Renal pelvis (tissue), 4 donors: Measurements from ENCODE around the gene NISCH. TPM values are rescaled to one million over a fixed set of nuclear protein-coding genes. Genes with fewer than 3 reads are reported as not detected.

Source experiments
- DNase-seq: peaks from one replicate; pipeline ENCODE4 v3.0.0-alpha.2; 2013
- polyA plus RNA-seq, 3 donors: library from polyadenylated mRNA; unstranded; fragments of 120-200 nt; gene quantifications; one replicate each; pipeline ENCODE4 v1.2.1, GENCODE V29; 2013; ENCODE audit not compliant: insufficient read length in 3 of 3

Gene NISCH
- polyA plus RNA-seq, 3 donors: 112 to 148 (median 133) TPM

DNA sequence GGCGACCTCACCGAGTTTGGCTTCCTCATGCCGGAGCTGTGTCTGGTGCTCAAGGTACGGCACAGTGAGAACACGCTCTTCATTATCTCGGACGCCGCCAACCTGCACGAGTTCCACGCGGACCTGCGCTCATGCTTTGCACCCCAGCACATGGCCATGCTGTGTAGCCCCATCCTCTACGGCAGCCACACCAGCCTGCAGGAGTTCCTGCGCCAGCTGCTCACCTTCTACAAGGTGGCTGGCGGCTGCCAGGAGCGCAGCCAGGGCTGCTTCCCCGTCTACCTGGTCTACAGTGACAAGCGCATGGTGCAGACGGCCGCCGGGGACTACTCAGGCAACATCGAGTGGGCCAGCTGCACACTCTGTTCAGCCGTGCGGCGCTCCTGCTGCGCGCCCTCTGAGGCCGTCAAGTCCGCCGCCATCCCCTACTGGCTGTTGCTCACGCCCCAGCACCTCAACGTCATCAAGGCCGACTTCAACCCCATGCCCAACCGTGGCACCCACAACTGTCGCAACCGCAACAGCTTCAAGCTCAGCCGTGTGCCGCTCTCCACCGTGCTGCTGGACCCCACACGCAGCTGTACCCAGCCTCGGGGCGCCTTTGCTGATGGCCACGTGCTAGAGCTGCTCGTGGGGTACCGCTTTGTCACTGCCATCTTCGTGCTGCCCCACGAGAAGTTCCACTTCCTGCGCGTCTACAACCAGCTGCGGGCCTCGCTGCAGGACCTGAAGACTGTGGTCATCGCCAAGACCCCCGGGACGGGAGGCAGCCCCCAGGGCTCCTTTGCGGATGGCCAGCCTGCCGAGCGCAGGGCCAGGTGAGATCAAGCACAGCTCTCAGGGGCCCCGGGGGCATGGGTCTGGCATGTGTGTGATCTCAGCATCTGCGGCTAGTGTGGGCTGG is 32.6 kb downstream of the NISCH start:
- no peak for DNase-seq

DNA sequence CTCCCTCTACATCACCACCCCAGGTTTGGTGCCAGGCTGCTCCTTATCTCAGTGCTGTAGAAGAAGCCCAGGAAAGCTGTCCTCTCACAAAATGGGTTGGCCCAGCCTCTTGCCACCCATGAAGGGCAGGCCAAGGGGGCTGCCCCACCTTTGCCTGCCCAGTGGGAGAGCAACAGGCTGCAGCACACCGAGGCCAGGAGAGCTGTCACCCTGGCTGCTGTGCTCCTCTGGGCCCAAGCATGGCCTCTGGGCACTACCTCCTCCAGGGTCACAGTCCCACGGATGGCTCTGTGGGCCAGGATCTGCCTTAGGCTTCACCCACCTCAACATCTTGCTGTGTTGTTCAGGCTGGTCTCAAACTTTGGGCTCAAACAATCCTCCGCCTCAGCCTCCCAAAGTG is 33.3 kb downstream of the NISCH start:
- no peak for DNase-seq

DNA sequence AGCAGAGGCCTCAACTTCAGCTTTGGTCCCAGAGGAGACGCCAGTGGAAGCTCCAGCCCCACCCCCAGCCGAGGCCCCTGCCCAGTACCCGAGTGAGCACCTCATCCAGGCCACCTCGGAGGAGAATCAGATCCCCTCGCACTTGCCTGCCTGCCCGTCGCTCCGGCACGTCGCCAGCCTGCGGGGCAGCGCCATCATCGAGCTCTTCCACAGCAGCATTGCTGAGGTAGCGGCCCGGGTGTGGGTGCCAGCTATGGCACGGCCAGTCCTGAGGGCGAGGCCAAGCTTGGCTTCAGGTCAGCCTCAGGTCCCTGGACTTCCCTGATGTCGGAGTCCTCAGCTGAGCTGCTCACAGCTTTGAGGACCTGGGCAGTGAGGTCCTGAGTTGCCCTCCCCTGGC is 34.0 kb downstream of the NISCH start:
- no peak for DNase-seq

DNA sequence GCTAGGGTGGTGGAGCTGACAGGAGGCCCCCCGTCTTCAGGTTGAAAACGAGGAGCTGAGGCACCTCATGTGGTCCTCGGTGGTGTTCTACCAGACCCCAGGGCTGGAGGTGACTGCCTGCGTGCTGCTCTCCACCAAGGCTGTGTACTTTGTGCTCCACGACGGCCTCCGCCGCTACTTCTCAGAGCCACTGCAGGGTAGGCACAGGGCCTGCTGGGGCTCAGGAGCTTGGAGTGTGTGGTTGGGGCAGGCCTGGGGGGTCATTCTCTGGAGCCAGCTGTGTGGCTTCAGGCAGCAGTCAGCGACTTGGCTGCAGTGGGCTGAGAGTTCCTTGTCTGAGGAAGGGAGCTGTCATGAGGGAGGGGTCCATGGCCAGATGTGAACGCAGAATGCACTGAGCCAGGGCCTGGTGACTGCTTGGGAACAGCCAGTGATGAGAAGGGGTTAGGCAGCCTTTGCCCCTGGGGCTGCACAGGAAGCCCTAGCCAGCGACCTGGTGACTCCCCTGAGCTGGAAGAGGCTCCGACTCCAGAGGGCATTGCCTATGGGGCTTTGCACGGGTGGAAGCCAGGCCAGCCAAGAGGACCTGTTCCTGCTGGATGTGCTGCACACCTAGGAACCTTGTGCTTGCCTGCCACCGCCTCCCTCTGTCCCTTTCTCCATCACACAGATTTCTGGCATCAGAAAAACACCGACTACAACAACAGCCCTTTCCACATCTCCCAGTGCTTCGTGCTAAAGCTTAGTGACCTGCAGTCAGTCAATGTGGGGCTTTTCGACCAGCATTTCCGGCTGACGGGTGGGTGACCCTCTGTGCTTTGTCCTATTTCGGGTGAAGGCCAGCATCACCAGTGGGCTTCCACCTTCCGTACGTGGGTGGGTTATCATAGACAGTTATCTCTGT is 34.9 kb downstream of the NISCH start:
- DNase-seq: no peak

DNA sequence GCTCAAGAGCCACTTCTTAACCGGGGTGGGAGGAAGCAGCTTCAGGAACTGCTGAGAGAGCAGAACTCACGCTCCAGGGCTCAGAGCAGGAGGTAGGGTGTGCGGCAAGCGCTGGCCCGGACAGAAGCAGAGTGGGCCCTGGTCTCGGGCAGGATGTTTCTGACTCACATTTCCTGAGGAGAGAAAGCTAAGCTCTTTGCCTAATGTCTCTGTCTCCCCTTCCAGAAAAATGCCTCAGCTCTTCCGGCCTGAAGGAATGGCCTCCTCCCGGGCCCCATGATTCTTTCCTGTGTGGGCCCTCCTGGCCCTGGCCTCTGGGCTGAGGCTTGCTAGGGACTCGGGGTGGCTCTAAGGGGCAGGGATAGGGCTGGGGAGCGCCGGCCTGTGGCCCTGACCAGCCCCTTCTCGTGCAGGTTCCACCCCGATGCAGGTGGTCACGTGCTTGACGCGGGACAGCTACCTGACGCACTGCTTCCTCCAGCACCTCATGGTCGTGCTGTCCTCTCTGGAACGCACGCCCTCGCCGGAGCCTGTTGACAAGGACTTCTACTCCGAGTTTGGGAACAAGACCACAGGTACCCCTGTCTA is 35.6 kb downstream of the NISCH start:
- DNase-seq: no peak

DNA sequence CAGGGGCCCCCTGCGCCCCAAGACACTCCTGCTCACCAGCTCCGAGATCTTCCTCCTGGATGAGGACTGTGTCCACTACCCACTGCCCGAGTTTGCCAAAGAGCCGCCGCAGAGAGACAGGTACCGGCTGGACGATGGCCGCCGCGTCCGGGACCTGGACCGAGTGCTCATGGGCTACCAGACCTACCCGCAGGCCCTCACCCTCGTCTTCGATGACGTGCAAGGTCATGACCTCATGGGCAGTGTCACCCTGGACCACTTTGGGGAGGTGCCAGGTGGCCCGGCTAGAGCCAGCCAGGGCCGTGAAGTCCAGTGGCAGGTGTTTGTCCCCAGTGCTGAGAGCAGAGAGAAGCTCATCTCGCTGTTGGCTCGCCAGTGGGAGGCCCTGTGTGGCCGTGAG is 36.7 kb downstream of the NISCH start:
- DNase-seq: no peak

DNA sequence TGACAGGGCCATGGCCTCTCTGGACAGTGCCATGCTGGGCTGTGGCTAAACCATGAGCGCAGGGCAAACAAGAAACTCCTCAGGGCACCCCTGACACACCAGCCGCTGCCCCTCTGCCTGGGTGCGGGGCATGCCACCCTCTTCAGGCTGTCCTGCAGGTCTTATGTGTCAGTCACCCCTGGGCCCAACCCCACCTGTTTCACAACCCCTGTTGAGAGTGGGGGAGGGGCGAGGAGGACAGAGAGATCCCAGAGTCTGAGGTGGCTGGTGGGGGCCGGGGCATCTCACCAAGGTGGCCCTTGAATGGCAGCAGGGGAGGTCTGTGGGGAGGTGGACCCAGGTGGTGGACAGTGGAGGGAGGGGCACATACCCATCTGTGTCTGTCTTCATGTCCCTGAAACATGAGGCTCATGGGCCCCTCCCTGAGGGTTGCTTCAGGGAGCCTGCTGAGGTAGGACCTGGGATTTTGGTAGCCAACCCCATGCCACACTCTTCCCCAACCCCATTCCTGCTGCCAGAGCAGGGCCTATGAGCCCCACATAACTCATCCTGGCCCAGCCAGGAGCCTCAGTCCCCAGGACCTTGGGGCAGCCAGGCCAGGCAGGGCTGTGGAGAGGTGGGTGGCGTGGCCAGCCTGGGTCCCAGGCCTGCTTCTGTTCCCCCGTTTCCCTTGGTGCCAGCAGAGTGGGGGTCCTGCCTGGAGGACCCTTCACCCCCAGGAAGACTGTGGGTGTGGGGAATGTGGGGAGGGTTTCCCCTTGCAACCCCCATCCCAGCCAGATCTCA is 38.0 kb downstream of the NISCH start:
- no peak for DNase-seq

DNA sequence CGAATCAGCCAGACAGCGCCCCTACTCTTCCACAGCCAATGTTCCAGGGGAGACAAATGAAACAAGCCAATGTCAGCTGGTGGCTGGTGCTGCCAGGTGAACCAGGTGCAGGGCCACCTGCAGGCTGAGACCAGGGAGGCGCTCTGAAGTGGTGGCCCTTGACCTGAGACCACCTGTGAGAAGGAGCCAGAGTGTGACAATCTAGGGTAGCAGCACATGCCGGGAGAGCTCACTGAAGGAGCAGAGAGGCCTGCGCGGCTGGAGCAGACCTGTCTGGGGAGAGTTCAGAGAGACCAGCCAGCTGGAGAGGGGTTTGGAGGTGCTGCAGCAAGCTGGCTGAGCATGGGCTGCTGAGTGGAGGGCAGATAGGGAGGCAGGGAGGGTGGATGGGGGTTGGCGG is 39.0 kb downstream of the NISCH start:
- no peak for DNase-seq

DNA sequence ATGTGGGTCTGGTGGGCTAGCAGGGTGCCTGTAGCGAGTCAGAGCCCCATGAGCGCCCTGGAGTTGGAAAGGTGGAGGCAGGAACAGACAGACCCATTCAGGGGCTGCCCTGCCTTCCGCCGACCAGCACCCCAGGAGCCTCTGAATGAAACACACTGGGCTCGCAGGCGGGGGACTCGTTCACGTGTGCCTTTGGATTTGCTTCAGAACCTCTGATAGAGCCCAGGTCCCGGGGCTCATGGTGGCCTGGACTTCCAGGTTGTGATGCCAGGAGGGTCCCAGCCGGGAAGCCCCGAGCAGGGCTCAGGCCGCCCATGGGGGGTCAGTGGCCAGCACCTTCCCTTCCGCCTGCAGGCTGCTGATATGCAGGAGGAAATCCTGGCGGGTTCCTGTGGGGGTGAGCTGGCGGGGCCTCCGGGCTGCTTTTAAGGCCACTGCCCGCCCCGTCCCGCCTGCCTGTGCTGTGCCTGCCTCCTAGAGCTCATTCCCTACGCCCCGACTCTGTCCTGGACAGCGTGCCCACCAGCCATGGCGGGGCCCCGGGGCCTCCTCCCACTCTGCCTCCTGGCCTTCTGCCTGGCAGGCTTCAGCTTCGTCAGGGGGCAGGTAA is 39.6 kb downstream of the NISCH start, which contains the start of gene STAB1:
TSS of gene STAB1 (plus strand) at position 453 of the 610 bp plus-strand sequence. CDS start at position 529, 76 bp downstream.
- DNase-seq: no peak

DNA sequence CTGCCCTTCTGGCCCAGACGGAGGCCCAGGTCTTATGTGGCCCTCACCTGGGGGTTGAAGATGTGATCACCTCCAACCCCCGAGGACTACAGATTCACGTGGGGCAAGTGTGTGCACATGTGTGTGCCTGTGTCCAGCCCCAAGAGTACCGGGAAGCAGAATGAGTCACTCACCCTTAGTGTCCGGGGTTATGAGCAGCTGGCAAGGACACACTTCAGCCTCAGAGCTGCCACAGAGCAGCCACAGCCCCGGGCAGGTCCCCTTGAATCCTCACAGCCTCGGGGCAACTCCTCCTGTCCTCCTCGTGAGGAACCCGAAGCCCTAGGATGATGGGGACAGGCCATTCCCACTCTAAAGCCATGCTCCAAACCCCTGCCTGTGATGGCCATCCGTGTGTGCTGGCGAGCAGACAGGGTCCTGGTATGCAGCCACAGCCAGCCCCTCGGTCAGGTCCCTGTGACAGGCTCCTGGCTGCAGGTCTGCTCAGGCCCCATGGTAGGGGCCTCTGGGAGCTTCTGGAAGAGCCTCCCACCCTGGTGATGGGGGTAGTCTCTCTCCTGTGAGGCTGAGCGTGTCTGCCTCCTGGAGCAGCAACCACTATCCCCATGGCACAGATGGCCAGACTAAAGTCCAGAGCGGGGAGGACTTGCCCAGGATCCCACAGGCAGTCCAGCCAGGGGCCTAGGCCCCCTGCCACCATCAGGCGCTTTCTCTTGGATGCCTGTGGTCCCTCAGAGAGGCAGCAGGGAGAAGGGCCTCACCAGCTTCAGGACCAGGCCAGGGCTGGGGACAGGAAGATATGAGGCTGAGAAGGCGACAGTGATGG is 40.6 kb downstream of the NISCH start:
- no peak for DNase-seq

DNA sequence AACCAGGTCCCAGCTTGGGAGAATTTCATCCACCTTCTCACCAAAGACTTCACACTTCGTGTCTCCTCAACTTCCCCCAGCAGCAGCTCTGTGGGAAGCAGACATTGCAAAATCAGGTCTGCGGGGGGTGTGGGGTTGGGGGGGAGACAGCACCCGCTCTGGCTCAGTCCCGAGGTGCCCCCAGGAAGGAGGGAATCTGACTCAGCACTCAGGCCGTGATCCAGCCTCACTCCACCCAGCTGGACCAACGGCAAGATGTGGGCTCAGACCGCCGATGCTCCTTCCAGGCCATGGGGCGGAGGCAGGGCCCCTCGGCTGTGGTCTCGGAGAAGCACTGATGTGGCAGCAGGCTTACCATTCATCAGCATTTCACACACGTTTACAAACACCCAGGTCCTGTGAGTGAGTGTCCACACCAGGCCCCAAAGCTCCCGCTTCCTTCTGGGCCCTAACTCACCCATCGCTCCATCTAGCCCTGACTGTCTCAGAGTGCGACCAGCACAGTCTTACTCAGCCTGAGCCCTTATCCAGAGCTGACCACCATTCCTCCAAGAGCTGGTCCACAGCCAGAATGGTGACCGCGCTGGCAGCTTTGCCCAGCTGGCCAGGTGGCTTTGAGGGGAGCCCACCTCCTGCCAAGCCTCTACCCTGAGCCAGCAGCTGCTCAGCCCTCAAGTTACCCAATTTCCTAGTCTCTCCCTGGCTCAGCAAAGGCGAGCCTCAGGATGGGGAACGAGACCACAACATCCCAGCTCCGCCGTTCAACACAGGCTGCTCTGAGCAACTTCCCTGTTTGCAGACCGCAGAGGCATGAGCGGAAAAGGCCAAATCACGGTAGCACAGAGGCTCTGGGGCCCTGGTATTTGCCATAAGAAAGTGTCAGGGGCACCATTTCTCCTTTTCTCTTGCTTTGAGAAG is 43.0 kb downstream of the NISCH start:
- no peak for DNase-seq

DNA sequence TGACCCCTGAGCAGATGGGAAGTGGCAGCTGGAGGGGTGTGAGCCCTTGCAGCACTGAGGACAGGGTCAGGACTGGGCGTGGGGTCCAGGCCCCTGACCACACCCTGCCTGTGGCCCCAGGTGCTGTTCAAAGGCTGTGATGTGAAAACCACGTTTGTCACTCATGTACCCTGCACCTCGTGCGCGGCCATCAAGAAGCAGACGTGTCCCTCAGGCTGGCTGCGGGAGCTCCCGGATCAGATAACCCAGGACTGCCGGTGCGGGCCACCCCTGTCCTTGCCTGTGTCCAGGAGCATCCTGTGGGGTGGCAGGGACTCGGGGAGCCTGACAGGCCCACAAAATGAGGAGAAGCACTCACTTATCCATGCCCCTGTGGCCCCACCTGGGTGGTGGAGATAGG is 45.6 kb downstream of the NISCH start:
- DNase-seq: no peak

DNA sequence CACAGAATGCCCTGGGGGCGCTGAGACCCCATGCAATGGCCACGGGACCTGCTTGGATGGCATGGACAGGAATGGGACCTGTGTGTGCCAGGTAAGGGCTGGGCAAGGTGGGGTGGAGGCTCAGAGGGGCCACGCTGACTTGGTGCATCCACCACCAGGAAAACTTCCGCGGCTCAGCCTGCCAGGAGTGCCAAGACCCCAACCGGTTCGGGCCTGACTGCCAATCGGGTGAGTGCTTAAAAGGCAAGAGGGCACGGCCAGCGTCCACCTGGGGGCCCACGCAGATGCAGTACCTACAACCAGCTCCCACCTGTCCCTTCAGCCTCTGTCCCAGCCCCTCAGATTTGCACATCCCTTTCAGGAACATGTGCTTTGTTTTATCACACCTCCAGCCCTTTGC is 46.6 kb downstream of the NISCH start:
- no peak for DNase-seq

DNA sequence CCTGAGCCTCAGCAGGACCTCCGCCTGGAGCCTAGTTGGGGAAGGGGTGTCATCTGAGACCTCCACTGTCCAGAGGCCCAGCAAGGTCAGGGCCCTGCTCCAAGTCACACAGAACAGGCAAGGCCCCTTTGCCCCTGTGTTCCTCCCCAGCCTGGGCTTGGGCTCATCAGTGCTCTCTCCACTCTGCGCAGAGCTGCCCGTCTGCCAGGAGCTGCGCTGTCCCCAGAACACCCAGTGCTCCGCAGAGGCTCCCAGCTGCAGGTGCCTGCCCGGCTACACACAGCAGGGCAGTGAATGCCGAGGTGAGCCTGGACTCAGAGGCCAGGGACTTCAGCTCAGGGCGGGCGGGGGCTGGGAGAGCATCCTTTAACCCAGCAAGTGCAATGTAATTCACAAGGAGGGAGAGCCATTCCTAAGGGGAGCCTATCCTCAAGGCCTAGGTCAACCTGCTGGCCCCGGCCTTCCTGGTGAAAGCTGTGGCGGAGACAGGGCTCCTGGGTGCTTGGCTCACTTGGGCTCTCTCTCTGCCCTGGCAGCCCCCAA is 47.5 kb downstream of the NISCH start:
- no peak for DNase-seq

DNA sequence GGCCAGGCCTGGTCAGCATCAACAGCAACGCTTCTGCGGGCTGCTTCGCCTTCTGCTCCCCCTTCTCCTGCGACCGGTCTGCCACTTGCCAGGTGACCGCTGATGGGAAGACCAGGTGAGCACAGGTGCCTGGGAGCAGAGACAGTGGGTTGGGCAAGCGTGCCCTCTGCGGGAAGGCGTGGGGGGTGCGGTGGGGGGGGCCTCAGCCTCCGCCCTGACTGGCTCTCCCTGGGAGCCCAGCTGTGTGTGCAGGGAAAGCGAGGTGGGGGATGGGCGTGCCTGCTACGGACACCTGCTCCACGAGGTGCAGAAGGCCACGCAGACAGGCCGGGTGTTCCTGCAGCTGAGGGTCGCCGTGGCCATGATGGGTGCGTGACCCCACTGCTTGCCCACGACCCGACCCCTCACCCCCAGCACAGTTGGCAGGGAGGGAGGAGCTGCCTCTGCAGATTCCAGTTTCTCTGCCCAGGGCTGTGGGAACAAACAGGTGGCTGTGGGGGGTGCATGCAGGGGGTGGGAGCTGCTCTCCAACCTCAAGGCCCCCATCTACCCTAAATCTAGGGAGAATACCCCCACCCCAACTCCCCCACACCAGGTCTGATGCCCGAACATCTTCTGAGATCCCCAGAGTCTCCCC is 48.5 kb downstream of the NISCH start:
- DNase-seq: no peak

DNA sequence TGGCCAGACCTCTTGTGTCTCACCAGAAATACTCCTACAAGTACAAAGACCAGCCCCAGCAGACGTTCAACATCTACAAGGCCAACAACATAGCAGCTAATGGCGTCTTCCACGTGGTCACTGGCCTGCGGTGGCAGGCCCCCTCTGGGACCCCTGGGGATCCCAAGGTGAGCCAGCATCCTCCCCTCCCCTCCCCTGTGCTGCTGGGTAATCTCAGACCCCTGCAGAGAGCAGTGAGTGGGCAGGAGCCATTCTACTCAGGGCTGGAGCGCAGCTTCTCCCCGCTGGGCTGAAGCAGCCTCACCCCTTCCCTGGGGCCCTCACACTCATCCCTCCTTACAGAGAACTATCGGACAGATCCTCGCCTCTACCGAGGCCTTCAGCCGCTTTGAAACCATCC is 49.6 kb downstream of the NISCH start:
- DNase-seq: no peak

DNA sequence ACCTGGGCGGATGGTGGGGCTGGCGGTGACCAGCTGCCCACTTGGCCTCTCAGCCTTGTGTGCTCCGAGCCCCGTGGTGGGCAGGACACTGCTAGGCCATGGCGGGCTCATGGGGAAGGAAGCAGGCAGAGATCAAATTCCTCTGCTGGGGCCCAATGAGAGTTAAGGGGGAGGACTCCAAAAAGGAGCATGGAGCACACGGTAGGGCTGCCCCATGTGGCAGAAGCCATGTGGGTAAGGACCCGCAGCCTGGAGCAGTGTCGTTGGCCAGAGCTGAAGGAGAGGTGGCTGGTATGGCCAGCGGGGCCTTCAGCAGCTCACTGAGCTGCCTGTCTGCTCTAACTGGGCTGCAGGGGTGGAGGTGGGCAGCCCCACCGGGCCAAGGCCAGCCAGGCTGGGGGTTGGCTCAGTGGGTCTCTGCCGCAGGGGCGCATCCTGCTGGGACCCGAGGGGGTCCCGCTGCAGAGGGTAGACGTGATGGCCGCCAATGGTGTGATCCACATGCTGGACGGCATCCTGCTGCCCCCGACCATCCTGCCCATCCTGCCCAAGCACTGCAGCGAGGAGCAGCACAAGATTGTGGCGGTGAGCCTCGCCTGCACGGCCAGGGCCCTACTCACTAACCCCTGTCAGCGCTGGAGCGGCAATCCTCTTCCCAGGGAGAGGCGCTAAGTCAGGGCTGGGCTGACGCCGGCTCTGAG is 51.0 kb downstream of the NISCH start:
- DNase-seq: no peak

DNA sequence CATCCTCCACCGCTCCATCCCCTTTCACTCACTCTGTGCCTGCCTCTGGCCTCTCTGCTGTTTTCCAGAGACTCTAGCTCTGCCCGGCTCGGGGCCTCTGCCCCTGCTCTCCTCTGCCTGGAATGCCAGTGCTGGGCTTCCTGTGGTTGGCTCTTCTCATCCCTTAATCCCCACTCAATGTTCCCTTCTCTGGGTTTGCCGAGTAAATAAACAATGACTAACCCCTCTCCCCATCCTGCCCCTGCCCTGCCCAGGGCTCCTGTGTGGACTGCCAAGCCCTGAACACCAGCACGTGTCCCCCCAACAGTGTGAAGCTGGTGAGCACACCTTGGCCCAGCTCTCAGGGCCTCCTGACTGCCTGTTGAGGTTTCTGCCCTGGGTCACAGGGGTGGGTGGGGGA is 52.0 kb downstream of the NISCH start:
- no peak for DNase-seq
